Middle frontal gyrus (tissue), 1 donor: ENCODE measurements around the gene RIOK1.

ENCODE experiments used
- DNase-seq: peaks from one replicate; pipeline ENCODE4 v3.0.0-alpha.2; 2015; ENCODE audit warnings: low spot score; ENCODE audit errors: extremely low spot score

The RIOK1 gene

GRCh38 chr6:7406743-7407142, 17.1 kb downstream of the RIOK1 start:
- DNase-seq, result no peak

- DNase-seq, result no peak
These were observed 20.1 kb downstream of the RIOK1 start for GRCh38 chr6:7409740-7410139.

- peak; percentile 71 for DNase-seq
These were observed 21.2 kb downstream of the RIOK1 start for GRCh38 chr6:7410851-7411250.

- DNase-seq, result no peak
These were observed 21.7 kb downstream of the RIOK1 start for GRCh38 chr6:7411328-7411727.

GRCh38 chr6:7413151-7413823, 23.7 kb downstream of the RIOK1 start:
- DNase-seq, result no peak

- DNase-seq, result no peak
These were observed 25.2 kb downstream of the RIOK1 start for GRCh38 chr6:7414811-7415210.

- no peak for DNase-seq
These were observed 28.1 kb downstream of the RIOK1 start for GRCh38 chr6:7417684-7418083.

- no peak for DNase-seq
These were observed 28.8 kb downstream of the RIOK1 start for GRCh38 chr6:7418238-7418905.

- no peak for DNase-seq
These were observed 29.5 kb downstream of the RIOK1 start for GRCh38 chr6:7419065-7419464.

GRCh38 chr6:7421066-7421465, 31.5 kb downstream of the RIOK1 start:
- DNase-seq, result no peak

- DNase-seq, result no peak
These were observed 34.5 kb downstream of the RIOK1 start for GRCh38 chr6:7424058-7424457.

GRCh38 chr6:7424967-7425807, 35.6 kb downstream of the RIOK1 start:
- no peak for DNase-seq

- no peak for DNase-seq
These were observed 36.2 kb downstream of the RIOK1 start for GRCh38 chr6:7425808-7426190.

- no peak for DNase-seq
These were observed 37.0 kb downstream of the RIOK1 start for GRCh38 chr6:7426447-7427169.

- no peak for DNase-seq
These were observed 41.7 kb downstream of the RIOK1 start for GRCh38 chr6:7431313-7431673.

GRCh38 chr6:7431674-7432390, 42.2 kb downstream of the RIOK1 start:
- DNase-seq, result no peak

GRCh38 chr6:7432391-7433120, 42.9 kb downstream of the RIOK1 start:
- no peak for DNase-seq

- DNase-seq, result no peak
These were observed 43.6 kb downstream of the RIOK1 start for GRCh38 chr6:7433121-7433617.

- DNase-seq, result no peak
These were observed 45.1 kb downstream of the RIOK1 start for GRCh38 chr6:7434672-7435071.

- DNase-seq, result no peak
These were observed 48.4 kb downstream of the RIOK1 start for GRCh38 chr6:7438011-7438410.
